ENCODE measurements around the gene TBC1D17. TPM values are rescaled to one million over a fixed set of nuclear protein-coding genes. Genes with fewer than 3 reads are reported as not detected.

Gene TBC1D17
- total and polyA plus RNA-seq, 4 experiments from 2014 or later, result 6.0 to 101 (median 57.9) TPM

- POLR2A ChIA-PET (ENCODE audit: partially characterized antibody), result interaction anchor here (0.7 to 1.0 kb wide), 2 partner anchors 68 to 106 kb away, joined by 3 read pairs; partner anchors contain the start of gene AP2A1
- H3K27ac Mint-ChIP-seq, result peak overlapping the region in 3 of 7 donors; percentile 33 to 90 (median 78)
- CTCF ChIA-PET (ENCODE audit: partially characterized antibody), result no interaction called here
- peaks cover 0 to 3% (median 0%) of the 10 kb centered on the region in 8 donors for H3K9me3 Mint-ChIP-seq
- Histone ChIP-seq H3K36me3 (ENCODE audit: insufficient read depth, low read length) (no peaks in the 10 kb centered on the region), H3K4me3 (ENCODE audit: low read length in 2 of 2) (no peak overlapping the region), H3K27ac (ENCODE audit: low read depth, low read length) (no peak overlapping the region), H3K9me3 (ENCODE audit: control insufficient read depth in 1 of 2, low read length in 2 of 2) (no peaks in the 10 kb centered on the region), H3K27me3 (ENCODE audit: insufficient read depth, low read length) (no peaks in the 10 kb centered on the region), H3K4me1 (ENCODE audit: insufficient read depth, low read length) (peaks cover 46% of the 10 kb centered on the region)
- no peaks in the 10 kb centered on the region for H3K27me3 Mint-ChIP-seq
- intact Hi-C loops (cut with micrococcal nuclease), result no loop called here
- peaks cover 12 to 34% (median 20%) of the 10 kb centered on the region in 4 donors for H3K4me1 Mint-ChIP-seq
- DNase-seq, result no peak
- H3K36me3 Mint-ChIP-seq, result peaks cover 0 to 4% of the 10 kb centered on the region in 2 donors
- H3K4me3 Mint-ChIP-seq, result peak overlapping the region in 4 of 8 donors; percentile 1 to 35 (median 23)
Measured at GRCh38 chr19:49872245-49873128, 5.0 kb upstream of the TBC1D17 start.

- H3K27me3 Mint-ChIP-seq, result no peaks in the 10 kb centered on the region
- POLR2A ChIA-PET (ENCODE audit: partially characterized antibody), result interaction anchor here (1.0 kb wide), 1 partner anchor 22 kb away, joined by 3 read pairs; the partner anchor contains the start of gene PTOV1
- H3K9me3 ChIP-seq (ENCODE audit: control insufficient read depth in 1 of 2, low read length in 2 of 2), result no peaks in the 10 kb centered on the region
- no peak for DNase-seq
- no peaks in the 10 kb centered on the region for H3K36me3 ChIP-seq (ENCODE audit: insufficient read depth, low read length)
- H3K4me1 Mint-ChIP-seq, result peaks cover 13 to 38% (median 20%) of the 10 kb centered on the region in 4 donors
- H3K27ac ChIP-seq (ENCODE audit: low read depth, low read length), result no peak overlapping the region
- H3K4me3 Mint-ChIP-seq, result peak overlapping the region in 1 of 8 donors; percentile 10
- H3K27me3 ChIP-seq (ENCODE audit: insufficient read depth, low read length), result no peaks in the 10 kb centered on the region
- H3K36me3 Mint-ChIP-seq, result peaks cover 2 to 4% of the 10 kb centered on the region in 2 donors
- CTCF ChIA-PET (ENCODE audit: partially characterized antibody), result no interaction called here
- intact Hi-C loops (cut with micrococcal nuclease), result no loop called here
- H3K4me3 ChIP-seq (ENCODE audit: low read length in 2 of 2), result no peak overlapping the region
- peaks cover 41% of the 10 kb centered on the region for H3K4me1 ChIP-seq (ENCODE audit: insufficient read depth, low read length)
- peaks cover 0 to 3% (median 0%) of the 10 kb centered on the region in 8 donors for H3K9me3 Mint-ChIP-seq
- no peak overlapping the region for H3K27ac Mint-ChIP-seq
Measured at GRCh38 chr19:49873129-49873521, 4.4 kb upstream of the TBC1D17 start.

GRCh38 chr19:49873834-49874233 lies 3.7 kb upstream of the TBC1D17 start:
- H3K9me3 ChIP-seq (ENCODE audit: control insufficient read depth in 1 of 2, low read length in 2 of 2), result no peaks in the 10 kb centered on the region
- no peak overlapping the region for H3K4me3 ChIP-seq (ENCODE audit: low read length in 2 of 2)
- peaks cover 0 to 2% (median 0%) of the 10 kb centered on the region in 8 donors for H3K9me3 Mint-ChIP-seq
- peaks cover 15 to 45% (median 24%) of the 10 kb centered on the region in 4 donors for H3K4me1 Mint-ChIP-seq
- CTCF ChIA-PET (ENCODE audit: partially characterized antibody), result no interaction called here
- intact Hi-C loops (cut with micrococcal nuclease), result no loop called here
- H3K27ac ChIP-seq (ENCODE audit: low read depth, low read length), result no peak overlapping the region
- POLR2A ChIA-PET (ENCODE audit: partially characterized antibody), result interaction anchor here (1.0 kb wide), 1 partner anchor 23 kb away, joined by 3 read pairs; the partner anchor contains the start of gene PTOV1
- peaks cover 3 to 6% of the 10 kb centered on the region in 2 donors for H3K36me3 Mint-ChIP-seq
- H3K27ac Mint-ChIP-seq, result peak overlapping the region in 1 of 7 donors; percentile 91
- H3K27me3 ChIP-seq (ENCODE audit: insufficient read depth, low read length), result no peaks in the 10 kb centered on the region
- H3K4me1 ChIP-seq (ENCODE audit: insufficient read depth, low read length), result peaks cover 41% of the 10 kb centered on the region
- H3K27me3 Mint-ChIP-seq, result no peaks in the 10 kb centered on the region
- no peak for DNase-seq
- H3K36me3 ChIP-seq (ENCODE audit: insufficient read depth, low read length), result no peaks in the 10 kb centered on the region
- H3K4me3 Mint-ChIP-seq, result peak overlapping the region in 3 of 8 donors; percentile 14 to 44 (median 26)

- no peak overlapping the region for H3K4me3 ChIP-seq (ENCODE audit: low read length in 2 of 2)
- H3K4me1 ChIP-seq (ENCODE audit: insufficient read depth, low read length), result peaks cover 43% of the 10 kb centered on the region
- no peak overlapping the region for H3K27ac ChIP-seq (ENCODE audit: low read depth, low read length)
- ChIA-PET POLR2A (ENCODE audit: partially characterized antibody) (interaction anchor here (3.3 to 5.4 kb wide), 4 partner anchors 25 to 65 kb away, joined by 12 to 60 read pairs (median 36); partner anchors contain the start of genes FUZ, MED25 and PTOV1), CTCF (ENCODE audit: partially characterized antibody) (no interaction called here)
- H3K4me3 Mint-ChIP-seq, result peak overlapping the region in 7 of 8 donors; percentile 17 to 59 (median 40)
- H3K36me3 ChIP-seq (ENCODE audit: insufficient read depth, low read length), result peaks cover 7% of the 10 kb centered on the region
- H3K27ac Mint-ChIP-seq, result peak overlapping the region in 4 of 7 donors; percentile 23 to 90 (median 75)
- peaks cover 0 to 2% (median 0%) of the 10 kb centered on the region in 8 donors for H3K9me3 Mint-ChIP-seq
- no peaks in the 10 kb centered on the region for H3K9me3 ChIP-seq (ENCODE audit: control insufficient read depth in 1 of 2, low read length in 2 of 2)
- no peaks in the 10 kb centered on the region for H3K27me3 Mint-ChIP-seq
- intact Hi-C loops (cut with micrococcal nuclease), result loop anchor here (5.0 kb wide), 2 partner anchors 157 to 197 kb away; partner anchors contain the start of gene PRMT1
- no peak for DNase-seq
- H3K27me3 ChIP-seq (ENCODE audit: insufficient read depth, low read length), result no peaks in the 10 kb centered on the region
- peaks cover 10 to 12% of the 10 kb centered on the region in 2 donors for H3K36me3 Mint-ChIP-seq
- H3K4me1 Mint-ChIP-seq, result peaks cover 16 to 50% (median 27%) of the 10 kb centered on the region in 4 donors
Measured at GRCh38 chr19:49874503-49875157, 2.9 kb upstream of the TBC1D17 start.

- Histone ChIP-seq H3K4me1 (ENCODE audit: insufficient read depth, low read length) (peaks cover 38% of the 10 kb centered on the region), H3K27me3 (ENCODE audit: insufficient read depth, low read length) (no peaks in the 10 kb centered on the region), H3K4me3 (ENCODE audit: low read length in 2 of 2) (no peak overlapping the region), H3K27ac (ENCODE audit: low read depth, low read length) (peak overlapping the region; percentile 95), H3K9me3 (ENCODE audit: control insufficient read depth in 1 of 2, low read length in 2 of 2) (no peaks in the 10 kb centered on the region), H3K36me3 (ENCODE audit: insufficient read depth, low read length) (peaks cover 9% of the 10 kb centered on the region)
- Mint-ChIP-seq H3K4me1 (peaks cover 16 to 51% (median 25%) of the 10 kb centered on the region in 4 donors), H3K4me3 (peak overlapping the region in 2 of 8 donors; percentile 53 to 54), H3K9me3 (peaks cover 0 to 2% (median 0%) of the 10 kb centered on the region in 8 donors), H3K27ac (peak overlapping the region in 3 of 7 donors; percentile 70 to 90 (median 80)), H3K27me3 (no peaks in the 10 kb centered on the region), H3K36me3 (peaks cover 10 to 12% of the 10 kb centered on the region in 2 donors)
- no peak for DNase-seq
- POLR2A ChIA-PET (ENCODE audit: partially characterized antibody), result interaction anchor here (1.1 to 5.4 kb wide), 12 partner anchors 7 to 380 kb away, joined by 3 to 73 read pairs (median 32); partner anchors contain the start of genes AP2A1, ATF5, FUZ and IL4I1
- intact Hi-C loops (cut with micrococcal nuclease), result loop anchor here (5.0 kb wide), 2 partner anchors 158 to 198 kb away; partner anchors contain the start of gene PRMT1
- CTCF ChIA-PET (ENCODE audit: partially characterized antibody), result no interaction called here
Measured at GRCh38 chr19:49875177-49875576, 2.3 kb upstream of the TBC1D17 start.

GRCh38 chr19:49875857-49876421 lies 1.6 kb upstream of the TBC1D17 start:
- intact Hi-C loops (cut with micrococcal nuclease), result loop anchor here (2.0 to 5.0 kb wide), 5 partner anchors 21 to 379 kb away; partner anchors contain the start of genes IL4I1, PRMT1, PRR12 and RPS11
- Mint-ChIP-seq H3K27ac (no peak overlapping the region), H3K36me3 (peaks cover 10 to 16% of the 10 kb centered on the region in 2 donors), H3K4me3 (no peak overlapping the region), H3K4me1 (peaks cover 14 to 46% (median 21%) of the 10 kb centered on the region in 4 donors), H3K9me3 (peaks cover 0 to 2% (median 0%) of the 10 kb centered on the region in 8 donors), H3K27me3 (no peaks in the 10 kb centered on the region)
- no peaks in the 10 kb centered on the region for H3K9me3 ChIP-seq (ENCODE audit: control insufficient read depth in 1 of 2, low read length in 2 of 2)
- H3K36me3 ChIP-seq (ENCODE audit: insufficient read depth, low read length), result peaks cover 17% of the 10 kb centered on the region
- peak in 1 of 5 donors; percentile 58 for DNase-seq
- ChIA-PET POLR2A (ENCODE audit: partially characterized antibody) (interaction anchor here (1.0 to 5.4 kb wide), 20 partner anchors 8 to 1543 kb away, joined by 3 to 73 read pairs (median 12); partner anchors contain the start of genes AP2A1, ATF5, BCL2L12 and FUZ), CTCF (ENCODE audit: partially characterized antibody) (interaction anchor here (1.1 to 1.6 kb wide), 2 partner anchors 16 to 158 kb away, joined by 3 read pairs; no protein-coding TSS in a partner anchor)
- peaks cover 31% of the 10 kb centered on the region for H3K4me1 ChIP-seq (ENCODE audit: insufficient read depth, low read length)
- H3K27ac ChIP-seq (ENCODE audit: low read depth, low read length), result peak overlapping the region; percentile 95
- no peaks in the 10 kb centered on the region for H3K27me3 ChIP-seq (ENCODE audit: insufficient read depth, low read length)
- H3K4me3 ChIP-seq (ENCODE audit: low read length in 2 of 2), result peak overlapping the region; percentile 97 to 98

Data from CD4-positive, alpha-beta memory T cell (primary cell).